Superior temporal gyrus (tissue), 1 donor: ENCODE data around the gene AFTPH.

Experiments
- DNase-seq: peaks from one replicate; pipeline ENCODE4 v3.0.0-alpha.2; 2016; ENCODE audit errors: extremely low spot score

Gene AFTPH

GRCh38 chr2:64613276-64613675 lies 89.1 kb downstream of the AFTPH start:
- DNase-seq = no peak

- no peak for DNase-seq
These were observed 91.2 kb downstream of the AFTPH start for GRCh38 chr2:64615192-64615763.

GRCh38 chr2:64615844-64616536 lies 91.9 kb downstream of the AFTPH start:
- DNase-seq = no peak

- no peak for DNase-seq
These were observed 93.6 kb downstream of the AFTPH start for GRCh38 chr2:64617631-64618151.

GRCh38 chr2:64620661-64621060 lies 96.5 kb downstream of the AFTPH start:
- no peak for DNase-seq

GRCh38 chr2:64622443-64623241 lies 98.5 kb downstream of the AFTPH start:
- DNase-seq = no peak

GRCh38 chr2:64623242-64623850 lies 99.2 kb downstream of the AFTPH start:
- no peak for DNase-seq

- no peak for DNase-seq
These were observed 100.0 kb downstream of the AFTPH start for GRCh38 chr2:64624108-64624610.

- DNase-seq = no peak
These were observed 100.7 kb downstream of the AFTPH start for GRCh38 chr2:64624862-64625261.

- DNase-seq = no peak
These were observed 101.4 kb downstream of the AFTPH start for GRCh38 chr2:64625299-64626145.

GRCh38 chr2:64626146-64626809 lies 102.2 kb downstream of the AFTPH start:
- no peak for DNase-seq

- peak; percentile 57 for DNase-seq
These were observed 103.0 kb downstream of the AFTPH start for GRCh38 chr2:64626963-64627760.

GRCh38 chr2:64627860-64628841 lies 104.0 kb downstream of the AFTPH start:
- no peak for DNase-seq

- DNase-seq = no peak
These were observed 105.2 kb downstream of the AFTPH start for GRCh38 chr2:64629329-64629781.

GRCh38 chr2:64629875-64630274 lies 105.7 kb downstream of the AFTPH start:
- DNase-seq = no peak

- no peak for DNase-seq
These were observed 106.6 kb downstream of the AFTPH start for GRCh38 chr2:64630752-64631151.

GRCh38 chr2:64631771-64632170 lies 107.6 kb downstream of the AFTPH start:
- DNase-seq = no peak
